D341Med (cell line): ENCODE measurements around the gene EEF1G.
A peak's percentile ranks its signal among the peaks of the same experiment; 100 is the strongest.
"Not testable (repeated sequence)": the region's sequence is repeated elsewhere in the genome, so short reads cannot be mapped to it uniquely, and the experiment has no call there.

Experiments used
- DNase-seq: peaks from one replicate; pipeline ENCODE4 v3.0.0; 2012; ENCODE audit warnings: low spot score

Gene EEF1G

DNA sequence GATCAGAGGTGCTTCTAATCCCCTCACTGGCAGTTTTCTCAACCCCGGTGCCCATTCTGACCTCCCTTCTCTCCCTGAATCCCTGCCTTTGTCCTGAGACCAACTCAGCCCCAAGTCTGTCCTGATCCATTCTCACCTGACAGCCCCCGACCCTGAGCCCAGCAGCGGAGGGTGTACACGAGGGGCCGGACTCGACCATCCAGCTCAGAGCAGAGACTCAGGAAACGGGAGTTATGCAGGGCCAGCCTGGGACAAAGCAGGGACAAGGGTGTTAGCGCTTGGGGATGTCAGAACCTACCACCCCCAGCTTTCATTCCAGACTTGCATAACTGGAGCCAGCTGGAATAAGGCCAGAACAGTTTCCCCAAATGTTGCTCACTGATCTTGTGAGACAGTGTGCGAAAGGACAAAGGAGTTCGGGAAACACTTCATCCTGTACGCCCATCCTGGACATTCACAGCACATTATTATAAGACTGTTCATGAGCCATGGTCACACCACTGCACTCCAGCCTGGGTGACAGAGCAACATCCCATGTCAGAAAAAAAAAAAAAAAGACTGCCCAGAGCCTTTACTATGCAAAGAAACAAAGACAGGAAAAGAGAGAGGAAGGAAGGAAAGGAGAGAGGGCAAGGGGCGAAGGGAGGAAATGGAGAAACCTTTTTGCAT, 3.5 kb upstream of the EEF1G start:
- no peak for DNase-seq

DNA sequence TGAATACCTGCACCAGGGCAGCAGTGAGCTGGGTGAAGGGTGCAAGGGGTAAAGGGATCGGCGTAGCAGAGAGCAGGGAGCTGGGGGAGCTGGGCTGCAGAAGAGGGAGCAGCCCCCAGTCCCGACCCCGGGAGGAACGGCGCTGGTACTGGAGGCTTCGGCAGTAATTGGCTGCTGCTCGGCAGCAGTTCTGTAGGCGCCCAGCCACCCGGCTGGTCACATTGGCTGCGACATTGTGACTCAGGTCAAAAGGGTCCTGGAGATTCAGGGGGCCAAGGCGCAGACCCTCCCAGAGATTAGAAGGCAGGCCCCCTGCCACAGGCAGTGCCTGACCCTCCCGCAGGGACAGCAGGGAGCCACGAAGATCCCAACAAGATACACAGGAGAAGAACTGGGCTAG, 2.1 kb upstream of the EEF1G start:
- no peak for DNase-seq

DNA sequence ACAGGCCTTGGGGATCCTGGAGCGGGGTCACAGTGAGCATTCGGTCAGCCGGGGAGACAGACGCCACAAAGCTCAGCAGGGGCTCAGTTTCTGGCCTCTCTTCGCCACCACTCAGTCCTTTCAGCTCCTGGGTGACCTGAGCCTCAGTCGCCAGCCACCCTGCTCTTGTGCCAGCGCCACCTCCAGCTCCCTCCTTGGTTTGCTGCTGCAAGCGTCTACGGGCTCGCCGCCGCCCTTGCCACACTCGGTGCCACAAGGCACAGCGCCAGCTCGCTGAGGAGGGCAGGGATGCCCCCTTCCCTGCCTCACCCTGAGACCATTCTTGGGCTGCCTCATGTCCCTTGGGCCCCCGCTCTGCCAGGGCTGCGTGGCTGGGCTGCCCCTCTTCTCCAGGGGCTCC, 1.5 kb upstream of the EEF1G start:
- peak; percentile 30 for DNase-seq

DNA sequence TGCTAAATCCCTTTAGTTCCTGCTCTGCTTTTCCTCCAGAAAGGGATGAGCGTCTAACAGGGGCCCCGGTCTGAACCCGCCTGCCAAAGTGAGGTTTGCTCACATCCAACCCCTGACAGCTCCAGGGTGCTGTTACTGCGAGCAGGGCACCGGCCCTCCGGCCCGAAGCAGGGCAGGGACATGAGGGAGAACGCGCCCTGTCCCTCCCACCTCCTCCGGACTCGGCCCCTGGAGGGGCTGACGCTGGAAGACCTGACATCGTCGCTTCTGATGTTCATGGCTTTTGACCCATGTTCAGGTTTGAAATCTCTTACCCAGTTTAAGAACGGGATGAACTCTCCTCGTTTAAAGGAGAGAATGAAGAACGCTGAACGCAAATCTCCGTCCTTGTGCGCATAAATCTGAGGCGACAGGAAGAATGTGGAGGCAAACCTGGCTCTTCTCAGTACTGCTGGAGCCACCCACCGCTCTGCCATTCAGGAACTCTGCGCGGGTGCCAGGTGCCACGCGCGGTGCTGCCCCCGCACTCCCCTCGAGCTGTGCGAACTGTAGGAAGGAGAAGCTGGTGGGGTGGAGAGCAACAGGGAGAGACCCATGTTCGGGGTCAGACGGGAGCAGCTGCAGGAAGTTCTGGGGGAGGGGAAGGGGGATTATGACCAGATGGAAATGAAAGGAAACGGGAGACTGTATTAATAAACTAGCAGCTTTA, 826 bp upstream of the EEF1G start:
- peak; percentile 62 for DNase-seq

DNA sequence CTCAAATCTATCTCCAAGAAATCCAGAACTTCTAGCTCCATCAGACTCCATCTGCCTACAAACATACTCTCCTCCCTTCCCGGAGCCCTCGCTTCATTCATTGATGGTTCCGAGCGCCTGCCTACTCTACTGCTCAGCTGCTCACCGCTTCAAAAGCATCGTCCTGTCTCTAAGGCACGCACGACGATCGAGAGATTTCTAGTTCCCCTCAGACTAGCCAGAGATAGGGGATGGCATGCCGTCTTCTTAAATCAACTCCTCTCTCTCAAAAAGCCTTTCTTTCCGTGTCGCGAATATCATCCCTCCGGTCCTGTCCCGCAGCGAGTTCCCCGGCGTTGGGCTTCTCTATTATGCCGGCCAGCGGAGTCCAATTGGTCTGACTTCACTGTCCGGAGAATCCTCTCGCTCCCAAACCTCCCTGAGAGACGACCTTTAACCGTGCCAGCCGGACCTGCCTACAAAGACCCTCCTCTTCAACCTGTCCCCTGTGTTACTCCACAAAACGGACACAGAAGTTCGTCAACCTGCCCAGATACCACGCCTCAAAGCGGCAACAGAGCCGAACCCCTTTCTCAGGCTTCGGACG, 592 bp downstream of the EEF1G start:
- peak; percentile 34 for DNase-seq

DNA sequence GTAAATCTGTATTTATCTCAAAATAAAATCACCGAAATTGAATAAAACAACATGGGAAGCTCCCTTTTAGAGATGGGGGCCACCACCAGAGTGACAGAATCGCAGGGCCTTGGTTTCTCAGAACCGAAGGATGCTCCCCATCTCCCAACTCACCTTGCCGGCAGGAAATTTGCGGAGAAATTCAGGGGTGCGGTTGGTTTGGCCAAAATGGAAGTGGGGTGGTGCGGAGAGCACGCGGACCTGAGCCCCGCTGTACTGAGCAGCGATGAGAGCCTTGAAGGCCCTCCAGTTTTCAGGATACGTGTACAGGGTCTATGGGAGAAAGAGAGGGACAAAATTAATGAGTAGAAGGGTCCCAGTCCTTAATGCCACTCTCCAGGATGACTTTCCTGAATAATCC, 1.3 kb downstream of the EEF1G start:
- DNase-seq: no peak

DNA sequence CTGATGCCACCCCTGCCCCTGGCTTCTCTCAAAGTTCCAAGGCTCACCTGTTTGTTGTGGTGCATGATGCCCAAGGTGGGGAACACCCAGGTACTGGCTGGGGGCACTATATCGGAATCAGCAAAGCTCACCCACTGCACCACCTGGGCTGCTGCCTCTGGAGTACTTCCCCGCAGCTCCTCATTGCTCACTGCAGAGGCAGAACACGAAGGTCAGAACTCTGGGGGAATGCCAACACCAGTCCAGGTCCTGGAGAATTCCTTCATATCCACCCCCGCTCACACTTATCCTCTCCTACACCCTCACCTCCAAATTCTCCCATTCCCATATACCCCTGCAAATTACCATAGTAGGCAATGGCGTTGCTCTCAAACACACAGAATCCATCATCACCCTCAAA, 2.2 kb downstream of the EEF1G start:
- not testable (repeated sequence) for DNase-seq

DNA sequence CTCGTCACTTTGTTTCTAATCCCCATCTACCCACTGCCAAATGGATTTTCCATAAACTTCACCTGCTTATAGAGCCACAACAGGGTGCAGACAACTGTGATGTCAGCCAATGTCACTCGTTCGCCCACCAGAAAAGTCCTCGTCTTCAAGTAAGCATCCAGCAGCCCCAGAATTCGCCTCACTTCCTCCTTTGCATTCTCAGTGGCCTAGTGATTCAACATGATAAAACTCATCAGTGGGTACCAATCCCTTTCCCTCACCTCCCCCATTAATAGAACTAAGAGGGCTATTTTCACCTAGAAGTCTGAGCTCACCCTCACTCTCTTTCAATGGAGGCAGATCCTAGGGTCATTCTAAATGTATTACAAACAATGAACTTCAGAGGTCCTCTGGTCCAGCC, 2.8 kb downstream of the EEF1G start:
- not testable (repeated sequence) for DNase-seq

DNA sequence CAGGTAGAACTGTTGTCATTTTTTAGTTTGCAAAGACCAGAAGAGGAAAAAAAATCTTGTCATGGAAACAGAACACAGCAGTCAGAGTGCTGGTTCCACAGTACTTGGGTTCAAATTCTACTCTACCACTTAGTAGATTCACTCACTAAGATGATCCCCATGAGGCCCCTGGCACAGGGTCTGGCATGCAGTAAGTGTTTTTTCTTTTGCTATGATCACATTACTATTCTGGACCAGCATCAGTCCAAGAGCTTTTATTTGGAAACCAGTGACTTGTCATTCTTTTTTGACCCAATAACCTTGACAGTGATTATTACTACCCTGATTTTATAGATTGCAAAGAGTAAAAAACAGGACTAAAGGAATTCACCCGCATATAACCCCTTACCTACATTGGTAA, 4.1 kb downstream of the EEF1G start:
- DNase-seq: no peak

DNA sequence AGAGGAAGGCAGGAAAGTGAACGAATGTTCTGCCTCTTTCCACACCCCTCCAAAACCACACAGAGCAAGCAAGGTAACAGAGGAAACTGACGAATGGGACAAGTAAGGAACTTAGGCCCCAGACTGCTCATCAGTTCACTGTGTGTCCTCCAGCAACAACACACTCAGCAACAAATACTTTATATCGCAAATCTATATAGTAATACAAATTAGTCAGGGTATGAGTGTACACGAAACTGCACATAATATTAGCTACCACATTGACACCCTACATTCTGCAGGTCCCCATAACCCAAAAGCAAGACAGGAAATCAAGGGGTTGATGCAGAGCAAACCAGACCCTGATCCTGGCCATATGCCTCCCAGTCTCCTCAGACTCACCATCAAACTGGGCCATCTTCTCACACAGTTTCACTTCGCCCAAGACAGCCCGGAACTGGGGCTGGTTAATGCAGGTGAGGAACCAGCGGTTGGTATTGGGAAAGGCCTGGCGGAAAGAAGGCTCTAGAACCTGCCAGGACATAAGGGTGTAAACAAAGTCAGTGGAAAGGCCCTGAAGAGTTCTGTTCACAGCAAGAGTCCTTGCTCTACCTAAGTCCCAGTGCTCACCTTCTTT, 6.6 kb downstream of the EEF1G start:
- no peak for DNase-seq

DNA sequence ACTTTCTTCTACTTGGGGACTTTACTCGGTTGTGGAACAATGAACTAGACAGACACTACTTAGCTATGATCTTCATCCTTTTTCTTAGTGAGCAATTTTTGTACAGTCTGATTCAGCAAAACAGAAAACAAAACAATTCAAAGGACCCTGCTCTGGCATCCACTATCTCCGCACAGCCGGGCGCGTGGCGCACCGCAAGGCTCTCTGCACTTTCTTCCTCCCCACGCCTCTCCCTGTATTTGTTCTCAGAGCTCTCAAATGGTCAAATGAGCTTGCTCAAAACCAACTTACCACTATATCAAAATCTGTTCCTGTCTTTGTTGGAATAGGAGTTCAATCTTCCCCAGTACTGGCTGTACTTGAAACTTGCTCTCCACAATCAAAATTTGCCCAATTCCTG, 7.4 kb downstream of the EEF1G start:
- DNase-seq: no peak

DNA sequence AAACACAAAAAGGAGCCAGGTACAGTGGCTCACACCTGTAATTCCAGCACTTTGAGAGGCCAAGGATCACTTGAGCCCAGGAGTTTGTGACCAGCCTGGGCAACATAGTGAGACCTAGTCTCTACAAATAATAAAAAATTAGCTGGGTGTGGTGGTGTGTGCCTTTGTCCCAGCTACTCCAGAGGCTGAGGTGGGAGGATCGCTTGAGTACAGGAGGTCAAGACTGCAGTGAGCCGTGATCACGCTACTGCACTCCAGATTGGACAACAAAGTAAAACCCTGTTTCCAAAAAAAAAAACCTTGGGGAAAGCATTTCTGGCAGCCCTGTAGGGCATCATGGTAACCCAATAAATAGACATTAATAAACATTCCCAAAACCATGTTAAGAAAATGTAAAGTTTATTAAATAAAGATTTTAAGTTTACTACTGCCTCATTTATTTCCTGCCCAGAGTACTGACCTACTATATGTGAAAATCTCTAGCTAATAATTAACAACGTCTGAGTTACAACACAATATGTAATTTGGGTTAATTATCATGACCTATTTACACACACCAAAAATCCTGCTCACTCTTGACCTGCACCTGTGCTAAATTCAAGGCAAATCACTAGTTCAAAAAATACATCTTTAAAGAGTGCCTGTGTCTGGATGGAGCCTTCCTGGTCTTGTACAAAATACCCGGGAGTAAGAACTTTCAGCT, 8.4 kb downstream of the EEF1G start:
- DNase-seq: no peak

DNA sequence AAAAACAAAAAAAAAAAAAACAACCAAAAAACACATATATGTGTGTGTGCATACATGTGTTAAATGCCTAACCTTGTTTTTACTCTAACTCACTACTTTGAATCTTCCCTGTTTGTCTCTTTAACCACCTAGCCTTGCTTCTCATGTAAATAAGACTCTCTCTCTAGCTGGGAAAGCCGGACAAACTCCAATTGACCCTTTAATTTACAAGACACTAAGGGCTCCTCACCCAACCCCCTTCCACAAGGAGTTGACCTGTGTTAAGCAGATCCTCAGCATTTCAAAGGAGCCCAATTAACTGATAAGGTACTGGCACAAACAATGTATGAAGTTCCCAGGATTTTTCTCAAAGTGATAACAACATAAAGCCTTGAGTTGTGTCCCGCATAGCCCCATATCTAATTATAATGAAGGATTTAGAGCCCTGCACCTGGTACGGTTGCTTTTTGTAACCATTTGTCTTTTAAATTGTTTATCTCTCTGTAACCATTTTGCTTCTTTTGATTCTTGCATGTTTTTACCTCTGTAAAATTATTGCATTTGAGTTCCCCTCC, 11.9 kb downstream of the EEF1G start:
- DNase-seq: not testable (repeated sequence)

DNA sequence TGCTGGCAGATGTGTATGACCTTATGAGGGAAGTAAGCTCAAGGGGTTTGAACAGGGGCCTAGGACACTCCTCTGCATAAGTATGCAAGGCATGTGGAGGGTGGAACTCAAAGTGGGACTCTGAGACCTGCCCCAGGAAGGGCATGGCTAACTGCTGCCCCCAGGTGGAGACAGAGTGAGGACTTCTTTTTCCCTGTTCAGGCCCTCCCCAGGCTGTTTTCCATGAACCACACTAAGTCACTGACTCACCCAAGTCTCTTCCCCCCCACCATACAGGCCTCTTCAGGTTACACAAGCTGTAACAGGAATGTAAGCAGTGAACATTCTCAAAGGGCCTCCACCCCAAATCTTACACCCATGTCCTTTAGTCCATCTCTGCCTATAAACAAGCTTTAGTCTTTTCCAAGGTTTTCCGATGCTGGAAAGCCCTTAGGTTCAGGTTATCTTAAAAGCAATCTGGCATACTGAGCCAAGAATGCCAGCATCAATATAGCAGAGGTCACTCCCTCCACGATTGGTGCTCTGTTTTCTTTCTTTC, 13.1 kb downstream of the EEF1G start:
- peak; percentile 73 for DNase-seq

DNA sequence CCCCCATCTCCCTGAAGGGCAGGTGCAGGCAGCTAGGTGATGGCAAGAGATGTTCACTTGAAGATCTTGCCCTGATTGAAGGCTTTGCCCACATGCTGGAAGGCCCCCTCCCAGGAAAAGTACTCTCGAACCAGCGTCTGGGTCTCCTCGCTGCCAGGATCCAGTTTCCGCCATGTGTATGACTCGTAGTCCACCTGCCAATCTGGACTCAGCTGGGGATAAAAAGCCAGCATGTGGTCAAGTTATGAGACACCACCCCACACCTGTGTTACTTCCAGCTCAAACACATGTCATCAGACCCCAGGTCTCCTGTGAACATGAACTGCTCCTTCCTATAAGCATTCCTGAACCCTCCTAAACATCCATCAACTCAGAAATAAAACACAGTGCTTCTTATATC, 14.1 kb downstream of the EEF1G start:
- not testable (repeated sequence) for DNase-seq

DNA sequence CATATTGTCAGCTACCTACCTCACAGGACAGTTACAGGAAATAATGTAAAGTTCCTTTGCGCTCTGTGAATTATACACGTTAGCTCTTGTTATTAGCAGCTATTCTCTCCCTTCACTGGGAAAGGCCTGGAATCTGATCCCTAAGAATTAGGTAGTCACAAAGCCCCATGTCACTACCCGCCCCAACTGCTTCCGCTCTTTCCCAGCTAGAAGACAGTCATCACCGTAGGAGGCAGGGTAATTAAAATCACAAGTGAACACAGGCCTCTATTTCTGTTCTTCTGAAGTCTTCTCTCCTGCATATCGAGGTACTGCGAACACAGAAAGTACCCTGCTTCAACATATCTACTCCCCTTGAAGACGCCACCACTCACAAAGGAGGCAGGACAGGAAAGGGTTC, 14.5 kb downstream of the EEF1G start:
- DNase-seq: no peak

DNA sequence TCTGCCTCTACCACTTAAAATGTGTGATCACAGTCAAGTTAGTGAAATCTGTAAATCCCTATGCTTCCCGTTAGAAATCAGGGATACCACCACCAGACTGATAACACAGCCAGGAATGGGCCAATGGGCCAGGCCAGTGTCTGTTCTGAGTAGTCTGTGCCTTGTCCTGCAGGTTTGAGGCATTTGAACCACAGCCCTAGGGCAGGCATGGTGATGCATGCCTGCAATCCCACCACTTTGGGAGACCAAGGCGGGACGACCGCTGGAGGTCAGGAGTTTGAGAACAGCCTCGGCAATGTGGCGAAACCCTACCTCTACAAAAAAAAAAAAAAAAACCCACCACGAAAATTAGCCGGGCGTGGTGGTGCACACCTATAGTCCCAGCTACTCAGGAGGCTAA, 15.0 kb downstream of the EEF1G start:
- DNase-seq: no peak

DNA sequence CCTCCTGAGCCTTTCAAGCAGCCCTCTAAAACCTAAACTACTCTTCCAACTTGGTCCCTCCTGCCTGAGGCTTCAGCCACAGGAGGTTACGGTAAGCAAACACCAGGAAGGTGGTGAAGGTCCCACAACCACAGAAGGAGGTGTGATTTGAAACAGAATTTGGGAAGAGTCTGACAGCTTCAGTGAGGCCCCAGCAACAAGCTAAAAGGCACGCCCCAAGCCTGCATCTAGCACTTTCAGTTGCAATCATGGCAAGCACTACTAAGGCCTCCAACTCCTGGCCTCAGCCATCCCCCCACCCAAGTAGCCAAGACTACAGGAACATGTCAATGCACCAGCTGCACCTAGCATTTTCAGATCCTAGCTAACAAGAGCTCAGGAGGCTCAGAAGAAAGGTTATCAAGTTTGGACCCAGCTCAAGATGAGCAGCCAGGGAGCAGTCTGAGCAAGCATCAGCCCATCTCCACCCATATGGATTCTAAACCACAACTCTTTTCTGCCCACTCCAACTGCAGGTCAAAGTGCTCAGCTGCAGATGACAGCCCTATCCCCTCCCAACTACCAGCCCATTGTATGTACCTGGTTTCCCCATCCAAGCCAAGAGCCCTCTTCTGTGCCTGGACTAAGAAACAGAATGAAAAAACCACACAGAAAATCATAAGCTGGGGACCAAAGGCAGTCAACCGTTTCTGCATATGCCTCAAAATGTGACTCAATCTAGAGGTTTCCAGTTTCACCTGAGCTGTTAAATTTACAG, 16.6 kb downstream of the EEF1G start:
- no peak for DNase-seq

DNA sequence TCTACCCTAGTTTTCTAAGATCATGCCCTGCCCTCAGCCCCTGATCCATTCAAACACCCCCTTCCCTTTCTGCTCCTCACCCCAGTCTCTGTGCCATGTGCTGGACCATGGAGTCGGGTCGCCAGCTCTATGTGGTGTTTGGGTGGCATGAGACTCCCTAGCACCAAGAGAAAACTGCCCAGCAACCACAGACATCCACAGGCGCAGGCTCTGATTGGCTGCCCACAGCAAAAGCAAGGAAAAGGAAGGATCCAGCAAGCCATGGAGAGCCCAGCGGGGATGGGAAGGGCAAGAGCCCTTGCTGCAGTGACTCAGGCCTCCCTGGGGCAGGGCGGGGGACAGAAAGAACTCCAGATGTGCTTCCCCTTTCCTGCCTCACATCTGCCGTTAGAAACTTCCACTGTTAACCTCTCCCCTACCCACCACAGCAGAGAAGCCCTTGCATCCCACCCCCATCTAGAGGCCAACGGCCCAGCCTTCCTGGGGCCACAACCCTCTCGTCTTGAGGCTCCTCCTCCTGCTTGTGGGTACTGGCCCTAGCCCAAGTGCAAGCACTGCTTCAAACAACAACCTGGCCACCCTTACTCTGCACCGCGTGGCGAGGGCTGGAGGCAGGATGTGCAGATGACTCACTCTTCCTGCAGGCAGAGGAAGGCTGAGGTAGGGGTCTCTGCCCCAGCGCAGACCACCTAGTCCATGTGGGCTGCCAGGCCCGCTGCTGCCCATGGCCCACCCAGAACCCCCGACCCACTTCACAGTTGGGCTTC, 17.4 kb downstream of the EEF1G start:
- DNase-seq: peak; percentile 82

DNA sequence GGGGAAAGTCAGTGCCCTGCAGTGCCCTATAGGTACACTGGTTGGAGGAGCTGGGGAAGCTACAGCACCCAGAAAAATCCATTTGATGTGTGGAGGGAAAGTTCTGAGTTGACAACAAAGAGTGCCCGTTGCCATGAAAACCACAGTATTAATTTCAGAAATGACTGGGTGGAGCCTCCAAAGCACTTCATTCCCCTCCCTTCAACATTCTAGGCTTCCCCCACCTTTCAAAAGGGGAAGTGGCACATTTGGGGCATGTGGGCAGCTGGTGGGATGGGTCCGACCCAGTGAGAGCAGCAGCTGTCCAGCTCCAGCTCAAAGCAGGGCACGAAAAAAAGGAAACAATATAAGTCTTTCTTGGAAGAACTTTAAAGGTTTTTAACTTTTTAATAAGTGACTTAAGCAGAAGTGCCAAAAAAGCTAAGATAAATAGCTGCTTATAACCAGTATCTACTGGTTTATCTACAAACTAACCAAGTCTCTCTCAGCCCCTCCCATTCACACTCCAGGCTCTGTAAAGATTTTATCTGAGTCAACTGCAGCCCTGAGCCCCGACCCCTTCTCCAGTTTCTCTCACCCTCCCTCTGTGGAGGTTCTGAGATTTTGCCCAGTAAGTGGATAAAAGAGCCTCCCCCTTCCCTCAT, 18.1 kb downstream of the EEF1G start:
- DNase-seq: no peak
